ENCODE results near the gene MRPL37. TPM values are rescaled to one million over a fixed set of nuclear protein-coding genes. Genes with fewer than 3 reads are reported as not detected.

MRPL37 gene
- total and polyA plus RNA-seq, 2 donors from 2014 or later = 47.4 to 114 TPM

- peak in 1 of 5 donors; percentile 37 for DNase-seq
These were observed 62.3 kb downstream of the MRPL37 start for GRCh38 chr1:54262244-54262643.

GRCh38 chr1:54263601-54264226 is 63.7 kb downstream of the MRPL37 start:
- DNase-seq (peak in 1 of 5 donors; percentile 54), FAIRE-seq (no peak)
- Histone ChIP-seq H3K4me1 (ENCODE audit: control insufficient read depth in 2 of 3, insufficient read depth in 2 of 3, low read depth in 1 of 3, low read length in 3 of 3) (peaks cover 0 to 6% (median 0%) of the 10 kb centered on the region in 3 donors), H3K36me3 (ENCODE audit: control insufficient read depth in 2 of 3, insufficient read depth in 3 of 3, low read length in 3 of 3) (peaks cover 0 to 3% (median 0%) of the 10 kb centered on the region in 3 donors), H3K27ac (ENCODE audit: low read depth in 2 of 2, low read length in 2 of 2) (no peak overlapping the region), H3K9me3 (ENCODE audit: control insufficient read depth in 2 of 3, insufficient read depth in 1 of 3, low read length in 3 of 3) (no peaks in the 10 kb centered on the region), H3K4me3 (ENCODE audit: low read length in 3 of 3) (no peak overlapping the region), H3K27me3 (ENCODE audit: control insufficient read depth, insufficient read depth, low read length) (no peaks in the 10 kb centered on the region), H3K9ac (ENCODE audit: low read length in 3 of 3) (peak overlapping the region in 1 of 3 donors; percentile 19)
- no peak for TF ChIP-seq CTCF (IDR thresholded peaks at IDR 0.05; ENCODE audit: borderline replicate concordance, extremely low read depth, insufficient read depth)
- intact Hi-C loops (cut with DNase I) = loop anchor here (10.0 kb wide), 1 partner anchor 141 kb away; the partner anchor contains the start of gene SSBP3

More at GRCh38 chr1:54262244-54262643, 62.3 kb downstream of the MRPL37 start:
- Histone ChIP-seq H3K9ac (ENCODE audit: low read length in 3 of 3) (no peak overlapping the region), H3K27ac (ENCODE audit: low read depth in 2 of 2, low read length in 2 of 2) (no peak overlapping the region), H3K4me1 (ENCODE audit: control insufficient read depth in 2 of 3, insufficient read depth in 2 of 3, low read depth in 1 of 3, low read length in 3 of 3) (peaks cover 0 to 9% (median 0%) of the 10 kb centered on the region in 3 donors), H3K27me3 (ENCODE audit: control insufficient read depth, insufficient read depth, low read length) (no peaks in the 10 kb centered on the region), H3K9me3 (ENCODE audit: control insufficient read depth in 2 of 3, insufficient read depth in 1 of 3, low read length in 3 of 3) (no peaks in the 10 kb centered on the region), H3K4me3 (ENCODE audit: low read length in 3 of 3) (no peak overlapping the region), H3K36me3 (ENCODE audit: control insufficient read depth in 2 of 3, insufficient read depth in 3 of 3, low read length in 3 of 3) (peaks cover 0 to 3% (median 3%) of the 10 kb centered on the region in 3 donors)
- FAIRE-seq = no peak
- no peak for TF ChIP-seq CTCF (IDR thresholded peaks at IDR 0.05; ENCODE audit: borderline replicate concordance, extremely low read depth, insufficient read depth)
- intact Hi-C loops (cut with DNase I) = loop anchor here (10.0 kb wide), 1 partner anchor 143 kb away; the partner anchor contains the start of gene SSBP3

GRCh38 chr1:54265126-54265525 is 65.2 kb downstream of the MRPL37 start:
- FAIRE-seq (no peak), DNase-seq (no peak)
- no peak overlapping the region for H3K4me3 ChIP-seq (ENCODE audit: low read length in 3 of 3)
- no peak overlapping the region for H3K9ac ChIP-seq (ENCODE audit: low read length in 3 of 3)
- peaks cover 0 to 6% (median 0%) of the 10 kb centered on the region in 3 donors for H3K4me1 ChIP-seq (ENCODE audit: control insufficient read depth in 2 of 3, insufficient read depth in 2 of 3, low read depth in 1 of 3, low read length in 3 of 3)
- TF ChIP-seq CTCF (IDR thresholded peaks at IDR 0.05; ENCODE audit: borderline replicate concordance, extremely low read depth, insufficient read depth) = no peak
- H3K27me3 ChIP-seq (ENCODE audit: control insufficient read depth, insufficient read depth, low read length) = no peaks in the 10 kb centered on the region
- H3K36me3 ChIP-seq (ENCODE audit: control insufficient read depth in 2 of 3, insufficient read depth in 3 of 3, low read length in 3 of 3) = peaks cover 0 to 3% (median 0%) of the 10 kb centered on the region in 3 donors
- no peak overlapping the region for H3K27ac ChIP-seq (ENCODE audit: low read depth in 2 of 2, low read length in 2 of 2)
- H3K9me3 ChIP-seq (ENCODE audit: control insufficient read depth in 2 of 3, insufficient read depth in 1 of 3, low read length in 3 of 3) = no peaks in the 10 kb centered on the region
- intact Hi-C loops (cut with DNase I) = loop anchor here (10.0 kb wide), 1 partner anchor 140 kb away; the partner anchor contains the start of gene SSBP3

Data from kidney (tissue), 14 donors.